Midbrain (tissue), 1 donor: ENCODE measurements around the gene ADGRB2.
A peak's percentile ranks its signal among the peaks of the same experiment; 100 is the strongest.

Source experiments
- DNase-seq: peaks from one replicate; lab custom pipeline; 2025; lab: John Stamatoyannopoulos, UW

The ADGRB2 gene

DNA sequence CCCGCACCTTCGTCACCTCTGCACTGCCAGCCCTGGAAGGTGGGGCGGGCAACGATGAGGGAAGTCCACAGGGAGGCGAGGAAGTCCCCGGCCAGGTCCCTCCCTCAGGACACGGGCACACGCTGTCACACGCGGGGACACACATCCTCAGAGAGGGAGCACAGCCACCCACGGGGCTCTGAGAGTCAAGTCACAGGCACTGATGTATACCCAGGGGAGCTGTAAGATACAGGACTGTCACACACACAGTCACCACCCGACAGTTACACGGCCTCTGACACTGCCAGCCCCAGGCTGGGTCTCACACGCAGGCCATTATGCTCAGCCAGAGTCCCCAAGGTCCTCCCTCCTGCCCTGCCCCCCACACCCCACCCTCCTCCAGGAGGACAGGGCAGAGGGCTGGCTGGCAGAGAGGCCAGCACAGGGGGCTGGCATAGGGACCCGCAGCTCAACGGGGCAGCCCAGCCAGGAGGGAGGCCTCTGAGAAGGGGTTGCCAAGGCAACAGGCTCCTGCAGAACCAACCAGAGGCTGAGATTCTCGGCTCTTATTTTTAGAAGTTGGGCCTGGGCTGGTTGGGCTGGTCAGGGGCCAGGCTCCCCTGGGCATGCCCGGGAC is 17.7 kb upstream of the ADGRB2 start:
- no peak for DNase-seq

- DNase-seq = no peak
Measured at GRCh38 chr1:31781138-31781755, 17.1 kb upstream of the ADGRB2 start.

DNA sequence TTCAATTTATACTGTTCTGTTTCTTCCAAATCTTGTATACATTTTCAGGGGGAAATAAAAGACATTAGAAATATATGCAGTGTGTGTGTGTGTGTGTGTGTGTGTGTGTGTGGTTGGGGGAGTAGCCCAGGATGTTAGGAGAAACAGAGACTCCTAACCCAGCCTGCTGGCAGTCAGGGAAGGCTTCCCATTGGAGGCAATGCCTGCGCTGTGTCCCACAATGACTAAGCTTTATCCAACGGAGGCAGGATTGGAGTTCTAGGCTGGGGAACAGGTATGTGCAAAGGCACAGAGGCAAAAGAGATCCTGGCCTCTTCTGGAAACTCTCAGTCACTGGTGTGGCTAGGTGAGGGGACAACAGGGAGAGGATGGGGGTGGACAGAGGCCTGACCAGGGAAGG is 16.5 kb upstream of the ADGRB2 start:
- DNase-seq = no peak

DNA sequence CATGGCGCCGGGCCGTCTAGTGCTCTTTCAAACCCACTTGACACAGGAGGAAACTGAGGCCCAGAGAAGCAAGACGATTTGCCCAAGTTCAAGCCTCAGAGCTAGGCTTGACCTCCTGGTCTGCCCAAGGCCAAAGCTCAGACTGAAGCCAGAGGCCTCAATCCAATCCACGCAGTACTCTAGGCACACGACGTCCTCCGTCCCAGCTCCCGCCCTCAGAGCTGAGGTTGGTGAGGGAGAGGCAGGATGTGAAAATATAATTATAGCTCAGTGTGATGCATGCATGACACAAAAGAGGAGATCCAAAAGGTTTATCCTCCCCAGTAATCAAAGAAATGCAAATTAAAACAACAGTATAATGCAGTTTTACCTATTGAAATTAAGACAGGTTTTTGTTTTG is 15.5 kb upstream of the ADGRB2 start:
- no peak for DNase-seq

DNA sequence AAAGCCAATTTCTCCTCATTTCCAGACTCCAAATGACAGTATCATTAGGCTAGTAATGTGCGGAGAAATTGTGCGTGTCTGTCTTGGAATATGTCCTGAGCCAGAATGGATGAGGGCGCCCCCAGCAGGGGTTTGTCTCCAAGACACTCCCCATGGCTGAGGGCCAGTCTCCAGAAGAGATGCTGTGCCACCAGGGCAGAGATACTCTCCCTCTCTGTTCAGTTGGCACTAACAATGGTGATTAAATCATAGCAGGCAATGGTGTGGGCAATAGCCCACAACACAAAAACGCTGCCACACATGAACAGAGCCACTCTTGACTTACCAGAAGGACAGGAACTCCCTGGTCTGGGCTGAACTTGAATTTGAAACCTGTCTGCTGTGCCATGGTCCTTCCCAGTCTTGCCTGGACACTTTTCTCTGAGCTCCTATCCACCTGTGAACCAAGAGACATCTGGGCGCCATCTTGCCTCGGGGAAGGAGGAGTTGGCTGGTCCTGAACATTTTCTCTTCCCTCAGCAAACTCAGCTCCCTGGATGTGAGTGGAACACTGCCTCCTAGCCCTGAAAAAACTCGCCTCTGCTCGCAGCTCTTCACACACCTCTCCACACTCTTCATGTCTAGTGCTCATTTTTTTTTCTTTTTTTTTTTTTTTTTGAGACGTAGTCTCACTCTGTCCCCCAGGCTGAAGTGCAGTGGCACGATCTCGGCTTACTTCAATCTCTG is 14.8 kb upstream of the ADGRB2 start:
- no peak for DNase-seq

- no peak for DNase-seq
Measured at GRCh38 chr1:31776516-31776915, 12.4 kb upstream of the ADGRB2 start.

DNA sequence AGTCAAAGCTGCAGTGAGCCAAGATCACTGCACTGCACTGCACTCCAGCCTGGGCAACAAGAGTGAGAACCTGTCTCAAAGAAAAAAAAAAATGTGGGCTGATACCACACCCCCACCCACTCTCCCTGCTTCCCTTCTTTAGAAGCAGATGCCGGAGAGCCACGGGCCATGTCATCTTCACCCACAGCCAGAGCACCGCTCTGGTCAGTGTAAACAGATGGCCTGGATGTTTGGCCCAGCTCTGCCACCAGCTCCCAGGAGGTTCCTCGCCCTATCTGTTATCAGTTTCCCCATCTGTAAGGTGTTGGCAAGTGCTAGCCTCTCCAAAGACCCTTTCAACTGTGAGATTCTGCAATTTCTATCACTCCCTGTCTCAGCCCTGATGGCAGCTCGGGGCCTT is 11.9 kb upstream of the ADGRB2 start:
- DNase-seq = no peak

- no peak for DNase-seq
Measured at GRCh38 chr1:31775210-31775999, 11.3 kb upstream of the ADGRB2 start.

GRCh38 chr1:31774495-31774894 is 10.4 kb upstream of the ADGRB2 start:
- DNase-seq = no peak

GRCh38 chr1:31773861-31774260 is 9.7 kb upstream of the ADGRB2 start:
- DNase-seq = no peak

GRCh38 chr1:31772669-31773248 is 8.6 kb upstream of the ADGRB2 start:
- no peak for DNase-seq

DNA sequence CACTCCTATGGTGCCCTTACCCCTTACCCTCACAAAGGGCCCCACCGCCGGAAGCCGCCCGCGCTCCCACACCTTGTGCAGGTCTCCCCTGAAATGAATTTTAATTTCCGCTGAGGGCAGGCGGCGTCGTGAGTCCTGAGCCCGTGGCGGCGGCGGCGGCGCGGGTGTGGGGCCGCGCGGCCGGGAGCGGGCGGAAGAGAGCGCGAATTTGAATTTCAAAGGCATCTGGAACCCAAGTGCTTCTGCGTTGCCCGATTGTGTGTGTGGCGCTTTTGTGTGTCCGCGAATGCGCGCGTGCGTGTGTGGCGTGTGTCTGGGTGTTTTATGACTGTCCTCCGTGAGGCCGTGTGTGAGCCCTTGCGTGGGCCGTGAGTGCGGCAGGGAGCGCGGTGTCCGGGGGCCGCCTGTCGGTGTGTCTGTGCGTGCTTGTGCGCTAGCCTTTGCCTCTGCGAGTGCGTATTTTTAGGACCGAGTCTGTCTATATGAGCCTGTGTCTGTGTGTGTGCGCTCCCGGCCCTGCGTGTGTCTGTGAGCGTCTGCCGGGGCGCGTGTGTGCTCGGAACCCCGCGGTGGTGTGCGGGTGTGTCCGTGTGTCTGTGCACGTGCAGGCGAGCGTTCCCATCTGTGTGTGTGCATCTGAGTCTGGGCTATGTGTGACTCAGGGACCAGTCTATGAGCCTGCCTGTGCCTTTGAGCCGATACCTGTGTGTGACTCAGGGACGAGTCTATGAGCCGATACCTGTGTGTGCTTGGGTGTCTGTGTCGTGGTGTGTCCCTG is 7.9 kb upstream of the ADGRB2 start:
- no peak for DNase-seq

DNA sequence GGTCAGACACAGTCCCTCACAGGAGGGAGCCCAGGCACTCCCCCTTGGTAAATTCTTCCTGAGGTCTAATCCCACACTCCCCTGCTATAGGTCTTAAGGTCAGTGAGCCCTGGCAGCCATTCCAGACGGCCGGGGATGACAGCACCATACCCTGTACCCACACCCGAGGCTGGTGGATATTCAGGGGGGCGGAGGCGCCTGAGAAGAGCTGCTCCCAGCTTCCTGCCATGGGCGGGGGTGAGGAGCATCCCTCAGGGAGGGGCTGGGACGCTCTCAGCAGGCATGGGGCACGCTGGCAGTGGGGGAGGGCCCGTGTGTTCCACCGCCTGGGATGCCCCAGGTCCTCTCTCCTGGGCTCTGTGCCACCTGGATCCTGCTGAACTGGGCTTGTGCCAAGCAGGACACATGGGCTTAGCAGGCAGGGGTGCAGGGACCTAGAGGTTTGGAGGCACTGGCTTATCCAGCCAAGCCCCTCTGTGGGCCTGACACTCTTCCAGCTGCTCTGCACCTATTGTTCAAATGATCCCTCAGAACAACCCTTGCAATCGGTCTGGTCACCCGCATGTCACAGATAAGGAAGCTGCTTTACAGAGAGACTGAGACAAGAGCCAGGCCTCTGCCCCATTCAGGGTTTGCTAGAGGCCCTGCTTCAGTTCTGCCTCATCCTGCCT is 5.7 kb upstream of the ADGRB2 start:
- no peak for DNase-seq

DNA sequence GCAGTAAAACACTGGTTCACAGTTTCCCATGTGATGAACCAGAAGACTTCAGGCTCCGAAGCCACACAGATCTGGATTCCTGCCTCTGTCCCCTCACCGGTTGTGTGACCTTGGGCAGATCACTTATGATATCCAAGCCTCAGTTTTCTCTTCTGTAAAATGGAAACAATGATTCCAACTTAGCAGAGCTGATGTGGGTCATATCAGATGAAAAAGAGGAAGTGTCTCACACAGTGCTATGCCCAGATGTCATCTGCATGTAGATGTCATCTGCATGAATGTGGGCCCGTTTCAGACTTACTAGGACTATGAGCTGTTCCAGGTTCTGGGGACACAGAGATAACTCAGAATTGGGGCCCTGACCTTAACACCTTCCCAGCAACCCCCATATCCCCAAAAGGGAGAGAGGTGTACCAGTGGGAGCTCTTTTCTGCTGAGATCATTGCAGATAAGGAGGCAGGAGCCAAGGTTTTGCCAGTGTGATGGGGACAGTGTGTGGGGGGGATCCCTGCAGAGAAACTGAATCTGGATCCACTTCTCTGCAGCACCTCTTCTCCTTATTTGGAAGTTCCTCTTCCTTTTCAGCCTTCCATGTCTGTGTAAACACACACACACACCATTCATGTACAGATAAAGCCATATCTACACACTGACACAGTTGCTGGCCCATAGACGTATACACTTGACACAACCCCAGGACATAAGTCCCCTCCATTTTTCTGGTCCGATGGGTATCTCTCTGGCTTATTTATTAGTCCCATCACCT is 5.0 kb upstream of the ADGRB2 start:
- DNase-seq = no peak

DNA sequence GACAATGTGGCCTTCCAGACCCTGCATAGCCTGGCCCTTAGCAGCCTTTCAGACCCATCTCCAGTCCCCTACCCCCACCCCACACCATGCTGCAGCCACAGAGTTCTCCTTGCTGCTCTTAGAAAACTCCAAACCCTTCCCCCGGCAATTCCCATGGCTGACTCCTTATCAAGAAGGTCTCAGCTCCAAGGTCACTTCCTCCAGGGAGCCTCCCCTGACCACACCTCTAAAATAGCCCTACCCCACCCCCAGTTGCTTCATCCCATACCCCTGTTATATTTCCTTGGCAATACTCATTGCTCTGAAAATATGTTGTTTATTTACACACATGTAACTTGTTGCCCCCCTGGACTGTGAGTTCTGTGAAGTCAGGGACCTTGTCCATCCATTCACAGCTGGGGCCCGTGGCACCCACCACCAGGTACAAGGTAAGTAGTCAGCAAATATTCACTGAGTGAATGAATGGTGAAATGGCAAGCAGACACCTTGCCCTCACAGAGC is 4.3 kb upstream of the ADGRB2 start:
- DNase-seq = no peak

GRCh38 chr1:31767225-31767624 is 3.1 kb upstream of the ADGRB2 start:
- no peak for DNase-seq

DNA sequence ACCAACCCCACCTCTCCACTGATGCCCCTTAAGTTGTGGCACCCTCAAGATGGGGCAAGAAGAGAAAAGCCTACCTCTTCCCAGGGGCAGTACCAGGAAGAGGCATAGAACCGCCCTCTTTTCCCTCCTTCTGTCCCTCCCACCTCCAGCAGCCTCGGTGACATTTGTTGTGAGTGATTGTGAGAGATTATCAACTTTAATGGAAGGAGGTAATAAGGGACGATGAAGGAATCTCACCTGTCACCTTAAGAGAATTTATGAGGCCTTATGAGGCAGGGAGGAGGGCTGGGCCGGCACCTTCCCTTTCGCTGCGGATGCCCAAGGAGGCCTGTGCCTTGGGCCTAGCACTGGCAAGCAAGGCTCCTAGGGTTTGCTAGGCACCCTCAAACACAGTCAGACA is 1.4 kb upstream of the ADGRB2 start:
- DNase-seq = no peak

DNA sequence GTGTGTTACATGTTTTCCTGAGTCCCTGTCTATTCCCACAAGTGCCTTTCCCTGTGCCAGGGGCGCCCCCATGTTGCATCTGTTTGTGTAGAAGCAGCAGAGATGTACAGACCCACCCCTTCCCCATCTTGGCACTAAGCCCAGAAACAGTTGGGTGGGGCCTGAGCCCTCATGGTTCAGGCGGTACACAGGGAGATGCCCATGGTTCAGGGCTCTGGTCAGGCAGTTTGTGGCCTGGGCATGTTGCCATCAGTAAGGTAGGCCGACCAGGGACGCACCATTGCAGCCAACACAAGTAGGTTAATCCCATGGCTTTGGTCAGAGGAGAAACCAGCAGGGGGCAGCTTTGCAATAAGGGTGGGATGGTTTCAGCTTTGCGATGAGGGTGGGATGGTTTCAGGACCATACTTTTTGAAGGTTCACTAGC is 914 bp upstream of the ADGRB2 start:
- peak; percentile 47 for DNase-seq

- DNase-seq = peak; percentile 15
Measured at GRCh38 chr1:31763671-31764311, 349 bp downstream of the ADGRB2 start.
